Stimulated activated CD8-positive, alpha-beta memory T cell treated with anti-CD3 and anti-CD28 coated beads, Interleukin-15, amount 100 ng/mL, for 24 hours (primary cell): Measurements from ENCODE around the gene THAP8.
A peak's percentile ranks its signal among the peaks of the same experiment; 100 is the strongest.
"Not testable (repeated sequence)": the region's sequence is repeated elsewhere in the genome, so short reads cannot be mapped to it uniquely, and the experiment has no call there.

ENCODE experiments used
- DNase-seq: peaks from one replicate; pipeline ENCODE4 v3.0.0-alpha.2; 2020; ENCODE audit warnings: low read depth

Gene THAP8

DNA sequence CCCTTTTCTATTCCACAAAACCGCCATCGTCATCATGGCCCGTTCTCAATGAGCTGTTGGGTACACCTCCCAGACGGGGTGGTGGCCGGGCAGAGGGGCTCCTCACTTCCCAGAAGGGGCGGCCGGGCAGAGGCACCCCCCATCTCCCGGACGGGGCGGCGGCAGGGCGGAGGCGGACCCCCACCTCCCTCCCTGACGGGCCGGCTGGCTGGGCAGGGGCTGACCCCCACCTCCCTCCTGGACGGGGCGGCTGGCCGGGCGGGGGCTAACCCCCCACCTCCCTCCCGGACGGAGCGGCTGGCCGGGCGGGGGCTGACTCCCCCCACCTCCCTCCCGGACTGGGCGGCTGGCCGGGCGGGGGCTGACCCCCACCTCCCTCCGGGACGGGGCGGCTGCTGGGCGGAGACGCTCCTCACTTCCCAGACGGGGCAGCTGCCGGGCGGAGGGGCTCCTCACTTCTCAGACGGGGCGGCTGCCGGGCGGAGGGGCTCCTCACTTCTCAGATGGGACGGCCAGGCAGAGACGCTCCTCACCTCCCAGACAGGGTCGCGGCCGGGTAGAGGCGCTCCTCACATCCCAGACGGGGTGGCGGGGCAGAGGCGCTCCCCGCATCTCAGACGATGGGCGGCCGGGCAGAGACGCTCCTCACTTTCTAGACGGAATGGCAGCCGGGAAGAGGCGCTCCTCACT is 14.9 kb upstream of the THAP8 start:
- not testable (repeated sequence) for DNase-seq

DNA sequence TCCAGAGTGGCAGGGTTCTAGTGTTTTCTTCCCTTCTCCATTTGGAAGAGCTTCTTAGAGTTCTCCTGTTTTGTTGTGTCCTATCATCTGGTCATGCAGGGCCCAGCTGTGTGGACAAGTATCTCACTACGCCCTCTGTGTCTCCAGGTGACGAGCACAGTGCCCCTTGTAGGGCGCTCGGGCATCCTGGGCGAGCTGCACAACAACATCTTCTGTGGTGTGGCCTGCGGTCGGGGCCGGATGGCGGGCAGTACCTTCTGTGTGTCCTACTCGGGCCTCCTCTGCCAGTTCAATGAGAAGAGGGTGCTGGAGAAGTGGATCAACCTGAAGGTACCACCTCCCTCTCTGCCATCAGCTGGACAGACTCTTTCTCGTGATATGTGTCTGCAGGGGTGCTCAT is 13.6 kb upstream of the THAP8 start:
- DNase-seq: no peak

DNA sequence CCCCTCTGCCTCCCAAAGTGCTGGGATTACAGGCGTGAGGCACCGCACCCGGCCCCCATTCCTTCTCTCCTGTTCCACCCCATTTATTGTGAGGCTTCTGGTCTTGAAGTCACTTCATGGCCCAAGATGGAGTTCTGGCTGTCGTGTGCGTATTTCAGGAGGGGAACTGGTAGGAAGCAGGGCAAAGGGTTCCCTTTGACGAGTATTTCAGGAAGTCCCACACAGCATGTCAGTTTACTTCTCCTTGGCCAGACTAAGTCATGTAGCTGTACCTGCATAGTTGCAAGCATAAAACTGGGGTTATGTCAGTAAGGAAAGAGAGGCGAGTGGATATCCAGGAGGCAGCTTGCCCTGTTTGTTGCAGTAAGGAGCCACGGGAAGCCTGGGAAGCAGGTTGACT is 10.7 kb upstream of the THAP8 start:
- no peak for DNase-seq

DNA sequence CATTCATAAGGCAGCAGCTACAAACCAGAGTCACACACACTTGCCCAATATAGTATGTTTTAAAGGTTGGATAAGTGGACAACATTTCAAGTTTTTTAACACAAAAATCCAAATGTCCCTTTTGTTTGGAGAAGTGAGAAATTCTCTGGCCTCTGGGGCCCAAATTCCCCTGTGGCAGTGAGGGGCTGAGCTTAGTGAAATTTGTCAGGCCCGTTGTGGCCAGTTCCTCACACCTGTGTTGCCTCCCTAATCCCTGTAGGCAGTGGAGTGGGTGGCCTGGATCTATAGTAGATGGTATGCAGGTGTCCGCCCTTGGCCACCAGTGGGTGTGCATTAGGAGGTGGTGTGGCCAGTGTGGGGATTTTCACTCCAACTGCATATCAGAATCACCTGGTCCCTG is 7.3 kb upstream of the THAP8 start:
- DNase-seq: no peak

DNA sequence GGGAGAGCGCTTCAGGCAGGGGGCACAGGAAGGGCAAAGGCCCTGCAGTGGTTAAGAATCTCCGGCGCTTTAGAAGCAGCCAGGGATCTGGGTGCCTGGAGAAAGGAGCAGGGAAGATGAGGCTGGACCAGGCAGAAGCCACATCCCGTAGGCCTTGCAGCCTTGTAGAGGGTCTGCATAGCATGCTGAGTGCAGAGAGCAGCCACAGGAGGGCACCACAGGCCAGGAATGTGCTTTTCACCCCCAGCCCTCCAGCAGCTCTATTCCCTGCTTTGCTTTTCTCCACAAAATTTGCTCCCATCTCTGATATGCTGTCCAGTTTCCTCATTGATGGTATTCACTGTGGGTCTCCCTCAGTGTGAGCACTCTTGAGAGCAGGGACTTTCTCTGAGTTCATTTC is 6.3 kb upstream of the THAP8 start:
- DNase-seq: no peak

DNA sequence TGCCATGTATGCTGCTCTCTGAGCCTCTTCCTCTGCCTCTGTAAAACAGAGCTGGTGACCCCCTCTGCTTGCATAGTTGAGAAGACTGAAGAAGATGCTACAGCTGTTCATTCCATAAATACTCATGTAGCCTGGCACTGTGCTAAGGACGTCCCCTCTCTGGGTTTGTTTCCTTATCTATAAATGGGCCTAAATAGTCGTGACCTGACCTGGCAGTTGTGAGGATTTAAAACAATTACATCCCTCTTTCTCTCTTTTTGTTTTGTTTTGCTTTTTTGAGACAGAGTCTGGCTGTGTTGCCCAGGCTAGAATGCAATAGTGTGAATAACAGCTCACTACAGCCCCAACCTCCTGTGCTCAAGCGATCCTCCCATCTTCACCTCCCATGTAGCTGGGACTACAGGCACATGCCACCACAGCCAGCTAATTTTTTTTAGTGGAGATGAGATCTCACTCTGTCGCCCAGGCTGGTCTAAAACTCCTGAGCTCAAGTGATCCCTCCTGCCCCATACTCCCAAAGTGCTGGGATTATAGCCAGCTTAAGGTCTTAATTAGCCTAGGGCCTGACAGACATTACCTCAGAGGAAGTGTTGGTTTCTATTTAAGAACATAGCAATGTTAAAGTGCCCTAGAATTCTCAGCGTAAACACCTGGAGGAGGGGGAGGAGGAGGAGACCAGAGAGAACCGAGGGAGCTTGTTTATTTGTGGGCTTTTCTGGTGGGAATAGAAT is 5.3 kb upstream of the THAP8 start:
- DNase-seq: no peak

DNA sequence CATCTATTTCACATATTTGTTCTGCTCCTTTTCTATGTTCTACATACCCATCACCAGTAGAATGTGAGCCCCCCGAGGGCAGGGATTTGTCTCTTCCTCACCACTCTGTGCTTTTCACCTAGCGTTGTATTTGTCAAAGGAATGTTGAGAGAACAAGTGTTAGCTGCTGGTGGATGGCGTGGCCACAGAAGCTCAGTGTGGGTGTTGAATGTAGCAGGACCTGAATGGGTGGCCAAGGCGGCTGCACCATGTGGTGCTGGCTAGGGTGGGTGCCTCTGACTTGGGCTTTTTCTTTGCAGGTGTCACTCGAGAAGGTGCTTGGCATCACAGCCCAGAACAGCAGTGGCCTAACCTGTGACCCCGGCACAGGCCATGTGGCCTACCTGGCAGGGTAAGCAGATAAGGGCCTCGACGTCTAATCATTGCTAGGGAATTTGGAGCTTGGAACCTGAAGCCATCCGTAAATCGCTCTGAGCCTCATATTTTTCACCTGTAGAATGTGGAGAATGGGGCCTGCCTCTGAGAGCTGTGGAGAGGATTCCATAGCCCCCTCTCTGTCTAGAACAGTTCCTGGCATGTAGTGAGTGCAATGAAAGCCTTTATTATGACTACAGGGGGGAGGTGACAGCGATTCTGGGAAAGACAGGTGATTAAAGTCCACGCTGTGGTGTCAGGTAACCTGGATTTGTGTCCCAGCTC is 4.5 kb upstream of the THAP8 start:
- no peak for DNase-seq

DNA sequence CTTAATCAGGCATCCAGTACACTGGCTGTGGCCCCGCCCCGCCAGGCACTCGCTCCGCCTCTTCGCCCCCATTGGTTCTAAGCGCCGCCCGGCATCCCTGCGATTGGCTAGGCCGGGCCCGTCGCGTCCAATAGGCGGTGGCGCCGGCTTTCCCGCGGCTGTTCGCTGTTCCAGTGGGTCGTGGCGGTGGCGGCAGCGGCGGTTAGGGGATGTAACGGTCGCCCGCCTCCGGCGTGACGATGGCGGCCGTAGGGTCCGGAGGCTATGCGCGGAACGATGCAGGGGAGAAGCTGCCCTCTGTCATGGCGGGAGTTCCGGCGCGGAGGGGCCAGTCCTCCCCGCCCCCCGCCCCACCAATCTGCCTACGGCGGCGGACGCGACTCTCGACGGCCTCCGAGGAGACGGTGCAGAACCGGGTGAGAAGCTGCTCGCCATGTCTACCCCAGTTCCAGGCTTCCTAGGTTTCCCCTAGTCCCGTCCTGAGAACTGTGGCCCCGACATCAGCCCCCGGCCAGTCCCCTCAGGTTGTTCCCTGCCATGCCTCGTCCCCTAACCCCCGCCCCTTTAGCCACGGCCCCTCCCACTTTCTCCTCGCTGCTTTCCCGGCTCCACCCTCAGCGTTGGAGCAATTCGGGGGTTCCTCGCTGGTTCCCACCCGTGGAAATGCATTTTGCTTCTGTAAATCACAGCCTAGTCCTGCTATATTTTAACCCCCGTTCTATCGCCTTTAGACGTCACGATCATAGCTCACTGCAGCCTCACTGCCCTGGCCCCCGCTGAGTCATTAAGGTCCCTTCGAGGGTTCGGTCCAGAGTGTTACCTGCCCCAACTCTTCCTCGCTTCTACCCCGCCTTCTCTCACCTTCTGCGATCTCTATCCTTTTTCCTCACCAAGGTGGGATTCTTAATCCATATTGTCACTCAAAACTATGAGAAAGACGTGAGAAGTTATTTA is 925 bp upstream of the THAP8 start, which contains the start of gene WDR62:
WDR62 (plus strand) TSS at position 165 of the 954 bp plus-strand sequence; CDS start at position 240, 75 bp downstream.
- peak; percentile 88 for DNase-seq

DNA sequence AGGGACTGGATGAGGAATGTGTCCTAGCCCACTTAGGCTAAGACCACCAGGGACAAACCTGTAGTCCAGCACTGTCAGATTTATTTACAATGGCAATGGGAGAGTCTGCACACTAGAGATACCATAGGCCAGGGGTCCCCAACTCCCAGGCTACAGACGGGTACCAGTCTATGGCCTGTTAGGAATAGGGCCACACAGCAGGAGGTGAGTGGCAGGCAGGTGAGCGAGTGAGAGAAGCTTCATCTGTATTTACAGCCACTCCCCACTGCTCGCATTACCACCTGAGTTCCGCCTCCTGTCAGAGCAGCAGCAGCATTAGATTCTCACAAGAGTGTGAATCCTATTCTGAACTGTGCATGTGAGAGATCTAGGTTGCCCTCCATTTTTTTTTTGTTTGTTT is 2.4 kb downstream of the THAP8 start:
- DNase-seq: no peak

DNA sequence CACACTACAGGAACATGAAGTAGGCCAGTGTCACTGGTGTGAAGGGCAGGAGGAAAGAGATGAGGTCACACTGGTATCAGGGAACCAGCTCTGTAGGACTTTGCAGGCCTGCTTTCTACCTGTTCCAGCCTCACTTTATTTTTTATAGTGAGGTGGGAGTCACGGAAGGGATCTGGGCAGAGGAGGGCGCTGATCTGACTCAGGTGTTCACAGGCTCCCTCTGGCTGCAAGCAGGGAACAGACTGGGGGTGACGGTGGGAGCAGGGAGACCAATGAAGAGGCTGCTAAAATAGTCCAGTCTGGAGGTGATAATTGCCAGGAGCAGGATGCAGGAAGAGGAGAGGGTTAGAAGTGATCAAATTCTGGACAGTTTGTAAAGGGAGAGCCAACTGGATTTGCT is 2.8 kb downstream of the THAP8 start:
- no peak for DNase-seq

DNA sequence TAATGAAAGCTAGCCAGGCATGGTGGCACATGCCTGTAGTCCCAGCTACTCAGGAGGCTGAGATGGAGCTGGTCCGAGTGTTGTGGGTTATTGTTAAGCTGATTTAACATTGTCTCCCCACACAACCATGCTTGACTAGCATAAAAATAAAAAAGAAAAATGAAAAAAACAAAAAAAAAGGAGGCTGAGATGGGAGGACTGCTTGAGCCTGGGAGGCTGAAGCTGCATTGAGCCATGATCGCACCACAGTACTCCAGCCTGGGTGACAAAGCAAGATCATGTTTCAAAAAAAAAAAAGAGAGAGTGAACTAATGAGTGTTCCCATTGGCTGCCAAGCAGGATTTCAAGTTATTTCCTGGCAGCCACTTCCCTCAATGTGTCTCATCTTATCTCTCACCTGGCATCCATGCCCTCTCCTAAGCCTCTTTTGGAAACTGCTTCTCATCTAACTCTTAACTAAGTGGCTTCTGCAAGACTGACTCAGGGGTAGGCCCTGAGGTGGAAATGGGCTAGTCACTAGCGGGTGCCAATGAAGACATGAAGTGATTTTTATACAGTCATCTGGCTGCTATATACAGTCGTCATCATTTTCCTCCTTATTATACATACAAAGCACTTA is 4.9 kb downstream of the THAP8 start:
- no peak for DNase-seq

DNA sequence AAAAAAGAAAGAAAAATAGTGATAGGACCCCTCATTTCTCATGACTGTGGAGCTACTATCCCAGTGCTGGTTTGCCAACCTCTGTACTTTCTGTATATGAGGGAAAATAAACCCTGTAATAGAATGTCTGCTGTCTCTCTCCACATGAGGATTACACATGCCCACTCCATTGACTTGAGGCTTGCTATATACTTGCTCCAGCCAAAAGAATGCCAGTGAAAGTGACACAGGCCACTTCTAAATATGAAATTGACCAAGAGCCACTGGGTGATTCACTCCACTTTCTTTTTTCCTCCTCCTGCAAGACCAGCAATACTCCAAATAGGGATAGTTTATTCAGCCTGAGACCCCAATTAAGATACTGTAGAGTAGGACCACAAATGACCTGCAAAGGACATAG is 6.2 kb downstream of the THAP8 start:
- DNase-seq: no peak

DNA sequence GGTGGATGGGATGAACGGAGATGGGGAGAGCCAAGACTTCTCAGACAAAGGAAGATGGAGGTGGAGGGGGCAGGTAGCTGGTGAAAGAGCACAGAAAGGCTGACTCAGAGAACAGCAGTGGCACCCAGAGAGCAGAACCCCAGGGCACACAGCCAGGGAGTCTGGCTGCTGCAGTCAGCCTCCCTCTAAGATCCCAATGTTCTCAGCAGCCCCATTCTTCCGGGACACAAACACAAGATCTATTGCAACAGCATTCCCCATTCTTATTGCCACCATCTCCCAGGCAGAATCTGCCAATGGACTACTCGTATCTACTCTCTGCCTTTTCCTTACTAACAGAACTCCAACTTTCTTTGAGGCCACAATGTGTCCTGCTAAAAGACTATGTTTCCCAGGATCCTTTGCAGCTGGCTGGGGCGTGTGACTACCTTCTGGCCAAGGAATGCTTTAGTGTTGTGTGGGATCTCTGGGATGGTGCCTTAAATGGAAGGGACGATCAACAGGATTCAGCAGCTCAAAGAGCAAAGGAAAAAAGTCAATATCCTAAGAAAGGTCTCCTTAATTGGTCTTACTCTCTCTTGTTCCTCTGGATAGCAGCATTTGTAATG is 7.5 kb downstream of the THAP8 start:
- no peak for DNase-seq

DNA sequence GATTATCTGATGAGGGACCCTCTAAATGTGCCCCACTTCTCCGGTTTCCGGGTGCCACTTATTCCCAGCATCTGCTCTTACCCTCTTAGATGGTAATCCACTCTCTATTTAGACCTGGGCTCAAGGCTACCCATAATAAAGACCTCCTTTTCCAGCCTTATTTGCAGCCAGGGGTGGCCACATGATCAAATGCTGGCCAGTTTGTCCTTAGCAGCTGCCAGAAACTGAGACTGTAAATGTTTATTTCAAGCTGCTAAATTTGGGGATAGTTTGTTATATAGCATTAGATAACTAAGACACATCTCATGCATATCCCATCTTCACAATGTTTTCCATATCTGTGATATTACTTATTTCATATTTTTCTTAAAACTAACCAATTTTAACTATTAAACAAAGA is 10.1 kb downstream of the THAP8 start:
- no peak for DNase-seq

DNA sequence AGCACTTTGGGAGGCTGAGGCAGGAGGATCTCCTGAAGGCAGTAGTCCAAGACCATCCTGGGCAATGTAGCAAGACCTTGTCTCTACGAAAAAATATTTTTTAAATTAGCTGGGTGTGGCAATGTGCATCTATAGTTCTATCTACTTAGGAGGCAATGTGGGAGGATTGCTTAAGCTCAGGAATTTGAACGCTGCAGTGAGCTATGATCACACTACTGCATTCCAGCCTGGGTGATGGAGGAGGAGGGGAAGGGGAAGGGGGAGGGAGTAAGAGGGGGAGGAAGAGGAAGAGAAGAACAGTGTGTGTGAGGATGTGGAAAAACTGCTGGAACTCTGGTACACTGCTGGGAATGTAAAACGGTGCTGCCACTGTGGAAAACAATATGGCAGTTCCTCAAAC is 12.3 kb downstream of the THAP8 start:
- DNase-seq: no peak

DNA sequence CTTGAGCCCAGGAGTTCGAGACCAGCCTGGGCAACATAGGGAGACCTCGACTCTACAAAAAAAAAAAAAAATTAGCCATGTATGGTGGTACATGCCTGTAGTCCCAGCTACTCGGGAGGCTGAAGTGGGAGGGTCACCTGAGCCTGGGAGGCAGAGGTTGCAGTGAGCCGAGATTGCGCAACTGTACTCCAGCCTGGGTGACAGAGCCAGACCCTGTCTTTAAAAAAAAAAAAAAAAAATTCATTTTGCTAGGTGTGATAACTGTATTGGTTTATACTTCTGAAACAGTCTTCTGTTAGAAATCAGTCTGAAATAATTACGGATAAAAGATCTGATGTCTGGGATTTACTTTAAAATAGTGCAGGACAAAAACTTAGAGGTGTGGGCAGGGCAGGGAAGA is 13.0 kb downstream of the THAP8 start:
- DNase-seq: not testable (repeated sequence)

DNA sequence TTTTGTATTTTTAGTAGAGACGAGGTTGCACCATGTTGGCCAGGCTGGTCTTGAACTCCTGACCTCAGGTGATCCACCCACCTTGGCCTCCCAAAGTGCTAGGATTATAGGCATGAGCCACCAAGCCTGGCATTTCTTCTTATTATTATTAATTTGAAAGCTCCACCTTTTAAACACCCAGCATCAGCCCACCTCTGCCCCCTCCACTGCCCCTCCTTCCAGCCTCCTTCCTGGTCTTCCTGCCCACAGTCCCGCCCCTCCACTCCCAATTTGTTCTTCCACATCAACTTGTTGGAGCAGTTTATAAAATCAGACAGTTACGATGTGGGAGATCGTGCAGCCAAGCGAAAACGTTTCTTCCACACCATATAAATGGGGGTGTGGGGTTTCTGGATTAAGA is 13.6 kb downstream of the THAP8 start:
- no peak for DNase-seq

DNA sequence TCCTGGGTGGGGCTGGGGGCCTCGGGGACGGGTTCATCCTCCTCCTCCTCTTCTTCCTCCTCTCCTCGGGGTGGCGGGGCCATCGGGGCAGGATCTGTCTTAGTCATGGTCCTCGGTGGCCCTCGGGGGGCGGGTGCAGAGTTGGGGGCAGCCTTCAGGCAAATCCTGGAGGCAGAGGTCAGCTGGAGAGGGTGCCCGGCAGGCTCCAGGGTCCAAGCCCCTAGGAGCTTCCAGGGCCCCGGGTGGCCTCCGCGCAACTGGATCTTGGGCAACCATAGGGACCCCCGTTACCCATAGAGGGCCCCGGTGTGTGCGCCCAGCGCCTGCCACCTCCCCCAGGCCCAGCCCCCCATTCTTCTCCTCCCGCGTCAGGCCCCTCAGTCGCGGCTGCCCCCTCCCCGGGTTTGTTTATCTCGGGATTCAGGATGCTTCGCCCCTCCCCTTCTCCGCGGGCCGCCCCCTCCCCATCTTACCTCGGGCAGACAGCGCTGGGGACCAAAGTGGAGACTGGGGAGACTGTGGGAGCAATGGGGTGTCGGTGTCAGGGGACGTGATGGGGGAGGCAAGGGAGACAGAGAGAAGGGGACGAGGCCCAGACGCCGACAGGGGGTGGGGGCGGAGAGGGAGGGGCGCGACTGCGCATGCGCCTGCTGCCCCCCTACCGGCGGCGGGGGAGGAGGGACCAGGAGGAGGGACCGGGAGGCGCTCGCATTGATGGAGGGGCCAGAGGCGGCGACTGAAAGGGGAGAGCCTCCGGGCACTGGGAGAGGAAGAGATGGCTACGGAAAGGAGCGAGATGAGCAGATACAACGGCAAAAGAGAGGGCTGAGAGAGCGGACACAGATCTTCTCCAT is 21.6 kb downstream of the THAP8 start, which contains the start of gene CLIP3:
CLIP3 (minus strand) TSS at position 623 of the 854 bp plus-strand sequence; CDS start at position 107, 516 bp downstream.
- DNase-seq: peak; percentile 19

DNA sequence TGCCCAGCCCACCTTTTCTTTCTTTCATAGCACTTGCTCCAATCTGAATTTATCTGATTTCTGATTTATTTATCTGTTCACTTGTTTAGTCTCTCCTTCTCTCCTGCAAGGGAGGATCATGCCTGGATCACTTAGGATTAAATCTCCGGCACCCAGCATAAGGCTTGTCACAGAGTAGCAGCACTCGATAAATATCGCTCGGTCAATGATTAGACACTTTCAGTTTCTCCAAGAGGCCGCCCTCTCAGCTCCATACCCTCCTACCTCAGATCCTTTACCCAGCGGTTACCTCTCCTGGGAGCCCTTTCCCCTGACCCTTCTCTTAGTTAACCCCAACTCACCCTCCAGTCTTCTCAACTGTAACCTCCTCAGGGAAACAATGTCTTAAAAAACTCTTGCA is 22.8 kb downstream of the THAP8 start:
- DNase-seq: no peak
